HepG2 (cell line): ENCODE measurements around the gene MT1A. TPM values are rescaled to one million over a fixed set of nuclear protein-coding genes. Genes with fewer than 3 reads are reported as not detected.

ENCODE experiments used
- DZIP1 ChIP-seq: sonication (generic); formaldehyde crosslinking; IDR thresholded peaks from 2 replicates; pipeline ENCODE4 v1.5.0; 2020; ENCODE audit warnings: mild to moderate bottlenecking, missing genetic modification reagents
- FOXO4 ChIP-seq: sonication (generic); formaldehyde crosslinking; conservative IDR thresholded peaks from 2 replicates; pipeline ENCODE4 v1.8.1; 2023; ENCODE audit warnings: missing genetic modification reagents
- FOXP1 ChIP-seq, 2 experiments: fragments of 450-650 bp in 1 of 2; IDR thresholded peaks; 2 replicates each; pipeline ENCODE4 v1.6.1; 2017 to 2018; ENCODE audit warnings: antibody characterized with exemption in 1 of 2
- FOXP4 ChIP-seq: sonication (generic); formaldehyde crosslinking; IDR thresholded peaks from 2 replicates; pipeline ENCODE4 v1.4.0; 2020; ENCODE audit warnings: missing genetic modification reagents
- GABPA ChIP-seq, 2 experiments: IDR thresholded peaks; 2 replicates each; pipeline ENCODE4 v1.6.1; 2011 to 2016; ENCODE audit warnings: low read depth in 2 of 2, low read length in 1 of 2, missing biosample characterization in 1 of 2, missing genetic modification characterization in 1 of 2
- HOXA9 ChIP-seq: sonication (generic); formaldehyde crosslinking; IDR thresholded peaks from 2 replicates; pipeline ENCODE4 v1.8.1; 2022; ENCODE audit warnings: missing genetic modification reagents, mild to moderate bottlenecking, moderate library complexity, borderline replicate concordance
- MBNL3 ChIP-seq: fragments of 250-450 bp; sonication (Bioruptor Pico); conservative IDR thresholded peaks from 2 replicates; pipeline ENCODE4 v1.8.0; 2022; ENCODE audit warnings: mild to moderate bottlenecking, inconsistent platforms
- PCBP1 ChIP-seq: fragments of 200-400 bp; formaldehyde crosslinking; IDR thresholded peaks from 2 replicates; pipeline ENCODE4 v1.6.1; 2017; ENCODE audit warnings: mild to moderate bottlenecking, low read depth, low read length, borderline replicate concordance
- REPIN1 ChIP-seq: sonication (generic); formaldehyde crosslinking; IDR thresholded peaks from 2 replicates; pipeline ENCODE4 v1.8.0; 2022; ENCODE audit warnings: missing genetic modification reagents, low read depth, mild to moderate bottlenecking, borderline replicate concordance
- RXRB ChIP-seq: IDR thresholded peaks from 2 replicates; pipeline ENCODE4 v1.6.1; 2016; ENCODE audit warnings: borderline replicate concordance, missing genetic modification reagents, missing compliant biosample characterization
- ZBTB2 ChIP-seq: sonication (generic); formaldehyde crosslinking; IDR thresholded peaks from 2 replicates; pipeline ENCODE4 v1.8.0; 2022; ENCODE audit warnings: low read depth, missing genetic modification reagents
- ZBTB4 ChIP-seq: sonication (generic); formaldehyde crosslinking; IDR thresholded peaks from 2 replicates; pipeline ENCODE4 v1.4.0; 2020; ENCODE audit warnings: missing genetic modification reagents, mild to moderate bottlenecking, borderline replicate concordance
- ZNF276 ChIP-seq: sonication (generic); formaldehyde crosslinking; IDR thresholded peaks from 2 replicates; pipeline ENCODE4 v1.4.0; 2020; ENCODE audit warnings: mild to moderate bottlenecking, low read depth, missing genetic modification reagents
- ZNF878 ChIP-seq: sonication (generic); formaldehyde crosslinking; IDR thresholded peaks from 2 replicates; pipeline ENCODE4 v1.8.1; 2023; ENCODE audit warnings: mild to moderate bottlenecking, missing genetic modification reagents, moderate library complexity
- polyA plus RNA-seq, 8 experiments: library from polyadenylated mRNA; depleted of rRNA in 3 of 8; stranded (reverse) in 7 of 8; unstranded in 1 of 8; fragments of >200 nt; fragmentation: Illumina TruSeq in 4 of 8; extraction: Trizol in 4 of 8; gene quantifications; 2 replicates each; pipeline versions ENCODE4 v1.2.1 to v1.2.3, GENCODE V29; 2011 to 2016; ENCODE audit warnings: low read depth in 4 of 8, missing spikeins in 1 of 8, mixed read lengths in 1 of 8; ENCODE audit not compliant: insufficient read depth in 1 of 8
- total RNA-seq, 5 experiments: library from RNA; depleted of rRNA; stranded (reverse); fragments of >200 nt; fragmentation: Illumina TruSeq; extraction: Trizol; gene quantifications; 2 replicates each; pipeline ENCODE4 v1.2.3, GENCODE V29; 2016; ENCODE audit warnings: low read depth in 1 of 5

The MT1A gene
- total and polyA plus RNA-seq, 2 of the 13 experiments (the other 11 are each of a cell fraction or from before 2014, with no cell fraction given): 8.3 to 10.4 TPM

- no peak for TF ChIP-seq ZNF276 (CRISPR knock-in tag)
- TF ChIP-seq FOXO4 (CRISPR knock-in tag): no peak
- no peak for TF ChIP-seq ZBTB2
- TF ChIP-seq MBNL3: no peak
- TF ChIP-seq GABPA (IDR thresholded peaks at IDR 0.05; ENCODE audit: low read depth, low read length): no peak
- TF ChIP-seq GABPA (CRISPR knock-in tag; IDR thresholded peaks at IDR 0.05; ENCODE audit: low read depth): no peak
- TF ChIP-seq REPIN1 (CRISPR knock-in tag): 0 out of 2 replicates have a peak, but pooled peaks have one; percentile 56
- TF ChIP-seq ZNF878 (CRISPR knock-in tag): no peak
- no peak for TF ChIP-seq RXRB (CRISPR knock-in tag)
- TF ChIP-seq FOXP1 (IDR thresholded peaks at IDR 0.05): no peak
- 0 out of 2 replicates have a peak, but pooled peaks have one; percentile 1 for TF ChIP-seq FOXP1 (CRISPR knock-in tag; IDR thresholded peaks at IDR 0.05)
- TF ChIP-seq FOXP4 (CRISPR knock-in tag): peak; percentile 5; the same call in 1 of the 2 replicates
- no peak for TF ChIP-seq DZIP1 (CRISPR knock-in tag)
- TF ChIP-seq PCBP1: no peak
- no peak for TF ChIP-seq ZBTB4 (CRISPR knock-in tag)
- TF ChIP-seq HOXA9 (CRISPR knock-in tag): no peak
These were observed 12.4 kb upstream of the MT1A start (continued) for GRCh38 chr16:56625943-56626654.
